Renal cortical epithelial cell (primary cell): ENCODE data around the gene MZT2B. TPM values are rescaled to one million over a fixed set of nuclear protein-coding genes. Genes with fewer than 3 reads are reported as not detected.
"Not testable (repeated sequence)": the region's sequence is repeated elsewhere in the genome, so short reads cannot be mapped to it uniquely, and the experiment has no call there.

Experiments
- DNase-seq: peaks from one replicate; pipeline ENCODE4 v3.0.0-alpha.2; 2011; ENCODE audit warnings: low read depth
- total RNA-seq: library from RNA; depleted of rRNA; stranded (reverse); fragments of >200 nt; gene quantifications from 2 replicates; pipeline ENCODE4 v1.2.3, GENCODE V29; 2014

Gene MZT2B
- total RNA-seq, 1 donor from 2014 or later: 59.8 TPM

- DNase-seq: not testable (repeated sequence)
Measured at GRCh38 chr2:130219147-130219546, 37.1 kb downstream of the MZT2B start.

GRCh38 chr2:130220505-130220904 lies 38.4 kb downstream of the MZT2B start:
- DNase-seq: not testable (repeated sequence)

- DNase-seq: not testable (repeated sequence)
Measured at GRCh38 chr2:130222523-130222922, 40.5 kb downstream of the MZT2B start.

GRCh38 chr2:130228005-130228404 lies 45.9 kb downstream of the MZT2B start:
- not testable (repeated sequence) for DNase-seq

GRCh38 chr2:130228467-130229160 lies 46.6 kb downstream of the MZT2B start:
- DNase-seq: not testable (repeated sequence)

GRCh38 chr2:130229161-130229510 lies 47.1 kb downstream of the MZT2B start:
- not testable (repeated sequence) for DNase-seq

- not testable (repeated sequence) for DNase-seq
Measured at GRCh38 chr2:130230376-130230775, 48.3 kb downstream of the MZT2B start.

GRCh38 chr2:130230907-130231306 lies 48.8 kb downstream of the MZT2B start:
- DNase-seq: not testable (repeated sequence)

- DNase-seq: no peak
Measured at GRCh38 chr2:130231656-130232055, 49.6 kb downstream of the MZT2B start.

- DNase-seq: not testable (repeated sequence)
Measured at GRCh38 chr2:130233066-130233465, 51.0 kb downstream of the MZT2B start.

GRCh38 chr2:130239581-130239980 lies 57.5 kb downstream of the MZT2B start:
- not testable (repeated sequence) for DNase-seq

Other genes starting within 250 kb of the MZT2B start
- gene RAB6C, start 202.6 kb upstream of the MZT2B start, total RNA-seq: not detected in 2 replicates
- not detected in 2 replicates for gene POTEF, start 53.0 kb upstream of the MZT2B start, total RNA-seq
- 0.87 and 7.2 TPM in 2 replicates for gene CCDC74B, start 37.1 kb upstream of the MZT2B start, total RNA-seq
- gene SMPD4, start 660 bp upstream of the MZT2B start, total RNA-seq: 13.9 and 29.6 TPM in 2 replicates
- gene TUBA3E, start 16.2 kb downstream of the MZT2B start, total RNA-seq: not detected in 2 replicates
- 96.5 and 102 TPM in 2 replicates for gene IMP4, start 160.6 kb downstream of the MZT2B start, total RNA-seq
- 9.2 and 32.4 TPM in 2 replicates for gene PTPN18, start 173.8 kb downstream of the MZT2B start, total RNA-seq